Measurements from ENCODE around the gene NR5A1. TPM values are rescaled to one million over a fixed set of nuclear protein-coding genes. Genes with fewer than 3 reads are reported as not detected.
A peak's percentile ranks its signal among the peaks of the same experiment; 100 is the strongest.

The NR5A1 gene
- total RNA-seq, 1 donor from 2014 or later = 0.12 TPM

- no peak overlapping the region for H3K27ac Mint-ChIP-seq
- TF ChIP-seq CTCF (conservative IDR thresholded peaks at IDR 0.05) = no peak
- no peaks in the 10 kb centered on the region for H3K9me3 Mint-ChIP-seq
- H3K36me3 Mint-ChIP-seq = no peaks in the 10 kb centered on the region
- peaks cover 8% of the 10 kb centered on the region for H3K4me1 Mint-ChIP-seq (ENCODE audit: unreplicated experiment)
- H3K4me3 Mint-ChIP-seq = no peak overlapping the region
- no peak for DNase-seq (ENCODE audit: extremely low spot score, unreplicated experiment)
- peaks cover 53% of the 10 kb centered on the region for H3K27me3 Mint-ChIP-seq
These were observed 53.5 kb downstream of the NR5A1 start for GRCh38 chr9:124453586-124454191.

- Mint-ChIP-seq H3K4me3 (no peak overlapping the region), H3K27me3 (peaks cover 59% of the 10 kb centered on the region), H3K27ac (no peak overlapping the region), H3K9me3 (no peaks in the 10 kb centered on the region), H3K36me3 (no peaks in the 10 kb centered on the region), H3K4me1 (ENCODE audit: unreplicated experiment) (peaks cover 8% of the 10 kb centered on the region)
- no peak for DNase-seq (ENCODE audit: extremely low spot score, unreplicated experiment)
- TF ChIP-seq CTCF (conservative IDR thresholded peaks at IDR 0.05) = no peak
These were observed 54.2 kb downstream of the NR5A1 start for GRCh38 chr9:124452841-124453585.

GRCh38 chr9:124452326-124452725, 54.9 kb downstream of the NR5A1 start:
- Mint-ChIP-seq H3K9me3 (no peaks in the 10 kb centered on the region), H3K4me3 (no peak overlapping the region), H3K27me3 (peaks cover 59% of the 10 kb centered on the region), H3K36me3 (no peaks in the 10 kb centered on the region), H3K27ac (no peak overlapping the region), H3K4me1 (ENCODE audit: unreplicated experiment) (peaks cover 8% of the 10 kb centered on the region)
- no peak for TF ChIP-seq CTCF (conservative IDR thresholded peaks at IDR 0.05)
- no peak for DNase-seq (ENCODE audit: extremely low spot score, unreplicated experiment)

- DNase-seq (ENCODE audit: extremely low spot score, unreplicated experiment) = no peak
- no peak for TF ChIP-seq CTCF (conservative IDR thresholded peaks at IDR 0.05)
- peak overlapping the region; percentile 73 for H3K4me3 Mint-ChIP-seq
- H3K36me3 Mint-ChIP-seq = no peaks in the 10 kb centered on the region
- peaks cover 5% of the 10 kb centered on the region for H3K4me1 Mint-ChIP-seq (ENCODE audit: unreplicated experiment)
- H3K9me3 Mint-ChIP-seq = no peaks in the 10 kb centered on the region
- H3K27ac Mint-ChIP-seq = no peak overlapping the region
- H3K27me3 Mint-ChIP-seq = peaks cover 58% of the 10 kb centered on the region
These were observed 56.1 kb downstream of the NR5A1 start for GRCh38 chr9:124450931-124451661.

- no peak within 1 kb of the TSS for H3K27ac Mint-ChIP-seq
- H3K4me3 Mint-ChIP-seq = peak within 1 kb of the TSS; percentile 73
- no peak for DNase-seq (ENCODE audit: extremely low spot score, unreplicated experiment)
- no peaks in the 10 kb centered on the region for H3K36me3 Mint-ChIP-seq
- H3K27me3 Mint-ChIP-seq = peaks cover 52% of the 10 kb centered on the region
- H3K9me3 Mint-ChIP-seq = no peaks in the 10 kb centered on the region
- TF ChIP-seq CTCF (conservative IDR thresholded peaks at IDR 0.05) = peak; percentile 31
- peaks cover 5% of the 10 kb centered on the region for H3K4me1 Mint-ChIP-seq (ENCODE audit: unreplicated experiment)
These were observed 56.8 kb downstream of the NR5A1 start, which contains the start of gene ADGRD2 for GRCh38 chr9:124450241-124450924. Gene ADGRD2, plus strand, starts transcription at chr9:124450451. Its CDS starts 1,216 bp downstream, at chr9:124451667.
